ENCODE data around the gene WDFY1. TPM values are rescaled to one million over a fixed set of nuclear protein-coding genes. Genes with fewer than 3 reads are reported as not detected.
A peak's percentile ranks its signal among the peaks of the same experiment; 100 is the strongest.

WDFY1 gene
- polyA plus RNA-seq, 3 donors, result 31.7 to 59.8 (median 40.7) TPM

DNA sequence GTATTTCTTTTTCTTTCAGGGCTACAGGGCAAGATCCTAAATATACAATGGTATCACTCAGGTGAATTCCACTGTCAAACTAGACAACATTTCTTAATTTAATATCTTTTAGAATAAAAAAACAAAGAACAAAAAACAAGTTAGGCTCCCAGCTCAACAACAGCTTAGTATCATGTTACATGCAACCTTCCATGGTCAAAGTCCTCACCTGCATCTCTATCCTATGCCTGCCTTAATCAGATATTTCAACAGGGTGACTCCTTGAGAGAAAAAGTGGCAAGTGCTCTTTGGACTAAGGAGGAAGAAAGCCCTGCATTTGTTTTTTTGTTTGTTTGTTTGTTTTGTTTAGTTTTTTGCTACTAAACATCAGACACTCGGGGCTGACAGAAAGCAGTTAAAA, 50.2 kb downstream of the WDFY1 start:
- intact Hi-C loops (cut with micrococcal nuclease), result loop anchor here in 1 of 2 donors (5.0 kb wide), 2 partner anchors 47 to 58 kb away; partner anchors contain the start of gene AP1S3
- H4K20me1 ChIP-seq (ENCODE audit: insufficient read depth, low read length), result peaks cover 6% of the 10 kb centered on the region
- H3K27me3 ChIP-seq (ENCODE audit: control insufficient read depth in 2 of 2, insufficient read depth in 2 of 2, low read length in 2 of 2), result no peaks in the 10 kb centered on the region
- peaks cover 22 to 25% of the 10 kb centered on the region in 2 donors for H3K4me1 ChIP-seq (ENCODE audit: control insufficient read depth in 1 of 2, insufficient read depth in 2 of 2, low read length in 2 of 2)
- DNase-seq, result no peak
- H3K79me2 ChIP-seq (ENCODE audit: insufficient read depth, low read length), result peaks cover 25% of the 10 kb centered on the region
- no peak overlapping the region for H3K4me2 ChIP-seq (replicated peaks; ENCODE audit: extremely low read depth, low read length, poor library complexity, severe bottlenecking)
- no peak overlapping the region for H3K9ac ChIP-seq (ENCODE audit: insufficient read depth, low read length, poor library complexity, severe bottlenecking)
- TF ChIP-seq, protein P1, sequence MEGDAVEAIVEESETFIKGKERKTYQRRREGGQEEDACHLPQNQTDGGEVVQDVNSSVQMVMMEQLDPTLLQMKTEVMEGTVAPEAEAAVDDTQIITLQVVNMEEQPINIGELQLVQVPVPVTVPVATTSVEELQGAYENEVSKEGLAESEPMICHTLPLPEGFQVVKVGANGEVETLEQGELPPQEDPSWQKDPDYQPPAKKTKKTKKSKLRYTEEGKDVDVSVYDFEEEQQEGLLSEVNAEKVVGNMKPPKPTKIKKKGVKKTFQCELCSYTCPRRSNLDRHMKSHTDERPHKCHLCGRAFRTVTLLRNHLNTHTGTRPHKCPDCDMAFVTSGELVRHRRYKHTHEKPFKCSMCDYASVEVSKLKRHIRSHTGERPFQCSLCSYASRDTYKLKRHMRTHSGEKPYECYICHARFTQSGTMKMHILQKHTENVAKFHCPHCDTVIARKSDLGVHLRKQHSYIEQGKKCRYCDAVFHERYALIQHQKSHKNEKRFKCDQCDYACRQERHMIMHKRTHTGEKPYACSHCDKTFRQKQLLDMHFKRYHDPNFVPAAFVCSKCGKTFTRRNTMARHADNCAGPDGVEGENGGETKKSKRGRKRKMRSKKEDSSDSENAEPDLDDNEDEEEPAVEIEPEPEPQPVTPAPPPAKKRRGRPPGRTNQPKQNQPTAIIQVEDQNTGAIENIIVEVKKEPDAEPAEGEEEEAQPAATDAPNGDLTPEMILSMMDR (IDR thresholded peaks at IDR 0.05), result no peak
- Mint-ChIP-seq H3K4me1 (peaks cover 42% of the 10 kb centered on the region), H3K36me3 (peaks cover 57 to 68% of the 10 kb centered on the region in 2 donors), H3K9me3 (no peaks in the 10 kb centered on the region), H3K4me3 (no peak overlapping the region), H3K27me3 (ENCODE audit: low read depth in 3 of 3) (no peaks in the 10 kb centered on the region), H3K27ac (peak overlapping the region in 3 of 7 donors; percentile 76 to 93 (median 77))
- H3K9me3 ChIP-seq (replicated peaks in 1 of 2; ENCODE audit: control insufficient read depth in 1 of 2, insufficient read depth in 1 of 2, low read length in 2 of 2), result no peaks in the 10 kb centered on the region
- no CpG with 5 or more reads among the region's 1 CpG for WGBS (ENCODE audit: insufficient coverage)
- peaks cover 45 to 67% of the 10 kb centered on the region in 2 donors for H3K36me3 ChIP-seq (replicated peaks in 1 of 2; ENCODE audit: control insufficient read depth in 1 of 2, insufficient read depth in 2 of 2, low read length in 2 of 2)
- H3K27ac ChIP-seq (ENCODE audit: low read depth in 1 of 2, low read length in 2 of 2), result peak overlapping the region in 1 of 2 donors; percentile 77
- no peak overlapping the region for H3K4me3 ChIP-seq (replicated peaks in 1 of 3; ENCODE audit: low read depth in 2 of 3, low read length in 3 of 3)
- no peak overlapping the region for H2AFZ ChIP-seq (ENCODE audit: insufficient read depth, low read depth, low read length, poor library complexity, severe bottlenecking)

DNA sequence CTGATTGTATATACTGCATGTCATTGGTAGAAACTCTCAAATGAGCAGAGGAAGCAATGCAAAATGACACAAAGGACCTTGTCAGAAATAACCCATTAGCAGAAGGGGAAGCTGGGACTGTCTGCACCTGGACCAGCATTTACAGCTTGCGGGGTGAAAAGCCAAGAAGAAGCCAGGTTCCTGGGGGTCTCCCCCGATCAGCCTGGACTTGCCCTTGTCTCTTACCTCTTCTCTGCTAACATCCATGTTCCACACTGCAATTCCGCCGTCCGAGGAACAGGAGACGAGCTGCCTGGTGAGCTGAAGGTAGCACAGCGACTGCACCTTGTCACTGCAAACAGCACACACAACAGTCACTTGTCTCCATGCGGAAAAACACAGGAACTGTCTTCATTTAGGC, 51.1 kb downstream of the WDFY1 start:
- H3K9me3 Mint-ChIP-seq, result no peaks in the 10 kb centered on the region
- no peak overlapping the region for H3K4me3 Mint-ChIP-seq
- H3K27me3 Mint-ChIP-seq (ENCODE audit: low read depth in 3 of 3), result no peaks in the 10 kb centered on the region
- Histone ChIP-seq H3K79me2 (ENCODE audit: insufficient read depth, low read length) (peaks cover 33% of the 10 kb centered on the region), H3K4me1 (ENCODE audit: control insufficient read depth in 1 of 2, insufficient read depth in 2 of 2, low read length in 2 of 2) (peaks cover 23 to 27% of the 10 kb centered on the region in 2 donors), H3K36me3 (replicated peaks in 1 of 2; ENCODE audit: control insufficient read depth in 1 of 2, insufficient read depth in 2 of 2, low read length in 2 of 2) (peaks cover 52 to 67% of the 10 kb centered on the region in 2 donors), H3K27ac (ENCODE audit: low read depth in 1 of 2, low read length in 2 of 2) (peak overlapping the region in 1 of 2 donors; percentile 77), H3K9me3 (replicated peaks in 1 of 2; ENCODE audit: control insufficient read depth in 1 of 2, insufficient read depth in 1 of 2, low read length in 2 of 2) (no peaks in the 10 kb centered on the region), H3K27me3 (ENCODE audit: control insufficient read depth in 2 of 2, insufficient read depth in 2 of 2, low read length in 2 of 2) (no peaks in the 10 kb centered on the region), H3K4me3 (replicated peaks in 1 of 3; ENCODE audit: low read depth in 2 of 3, low read length in 3 of 3) (no peak overlapping the region), H4K20me1 (ENCODE audit: insufficient read depth, low read length) (peaks cover 6% of the 10 kb centered on the region), H2AFZ (ENCODE audit: insufficient read depth, low read depth, low read length, poor library complexity, severe bottlenecking) (no peak overlapping the region), H3K4me2 (replicated peaks; ENCODE audit: extremely low read depth, low read length, poor library complexity, severe bottlenecking) (no peak overlapping the region), H3K9ac (ENCODE audit: insufficient read depth, low read length, poor library complexity, severe bottlenecking) (no peak overlapping the region)
- WGBS (ENCODE audit: insufficient coverage), result 81% methylated on average over 7 of the region's 8 CpGs
- H3K27ac Mint-ChIP-seq, result peak overlapping the region in 6 of 7 donors; percentile 40 to 80 (median 53)
- peaks cover 58 to 68% of the 10 kb centered on the region in 2 donors for H3K36me3 Mint-ChIP-seq
- no peak for DNase-seq
- intact Hi-C loops (cut with micrococcal nuclease), result no loop called here
- TF ChIP-seq, protein P1 (IDR thresholded peaks at IDR 0.05), result no peak
- H3K4me1 Mint-ChIP-seq, result peaks cover 45% of the 10 kb centered on the region
